Right renal cortex interstitium (tissue), 3 donors: ENCODE measurements around the gene CAPS. TPM values are rescaled to one million over a fixed set of nuclear protein-coding genes. Genes with fewer than 3 reads are reported as not detected.
"Not testable (repeated sequence)": the region's sequence is repeated elsewhere in the genome, so short reads cannot be mapped to it uniquely, and the experiment has no call there.

Experiments used
- DNase-seq, 3 donors: peaks; one replicate each; pipeline ENCODE4 v3.0.0-alpha.2; 2013; ENCODE audit warnings: low read depth in 3 of 3, low spot score in 2 of 3
- polyA plus RNA-seq, 3 donors: library from polyadenylated mRNA; unstranded; fragments of 120-200 nt; gene quantifications; one replicate each; pipeline ENCODE4 v1.2.1, GENCODE V29; 2013; ENCODE audit not compliant: insufficient read length in 3 of 3

Gene CAPS
- polyA plus RNA-seq: 10 to 100 TPM; 15.6 to 28.0 (median 23.4) TPM

DNA sequence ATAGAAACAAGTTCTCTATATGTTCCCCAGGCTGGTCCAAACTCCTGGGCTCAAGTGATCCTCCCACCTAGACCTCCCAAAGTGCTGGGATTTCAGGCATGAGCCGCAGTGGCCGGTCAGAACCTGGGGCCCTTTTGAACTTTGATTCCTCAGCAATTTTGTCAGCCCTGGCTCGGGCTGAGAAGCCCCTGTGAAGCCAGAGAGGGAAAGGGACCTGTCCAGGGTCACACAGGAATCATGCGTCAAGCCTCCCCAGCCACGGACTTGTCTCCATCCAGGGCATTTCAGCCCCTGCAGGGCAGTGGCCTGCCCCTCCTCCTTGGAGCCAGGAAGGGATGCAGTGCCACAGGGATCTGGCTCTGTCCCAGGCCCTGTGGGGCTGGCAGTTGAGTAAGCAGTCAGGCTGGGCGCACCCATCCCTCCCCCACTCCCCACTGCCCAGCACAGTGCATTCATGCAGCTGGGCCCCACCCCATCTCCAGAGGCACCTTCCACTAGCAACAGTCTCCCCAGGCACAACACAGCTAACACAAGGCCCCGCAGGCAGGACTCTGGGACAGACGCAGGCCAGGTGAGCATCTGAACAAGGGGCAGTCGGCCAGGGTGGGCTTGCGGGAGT is at the start of gene CAPS:
CAPS (plus strand) TSS at position 516 of the 619 bp plus-strand sequence. CDS start 153 bp downstream, outside the sequence.
- DNase-seq: no peak

DNA sequence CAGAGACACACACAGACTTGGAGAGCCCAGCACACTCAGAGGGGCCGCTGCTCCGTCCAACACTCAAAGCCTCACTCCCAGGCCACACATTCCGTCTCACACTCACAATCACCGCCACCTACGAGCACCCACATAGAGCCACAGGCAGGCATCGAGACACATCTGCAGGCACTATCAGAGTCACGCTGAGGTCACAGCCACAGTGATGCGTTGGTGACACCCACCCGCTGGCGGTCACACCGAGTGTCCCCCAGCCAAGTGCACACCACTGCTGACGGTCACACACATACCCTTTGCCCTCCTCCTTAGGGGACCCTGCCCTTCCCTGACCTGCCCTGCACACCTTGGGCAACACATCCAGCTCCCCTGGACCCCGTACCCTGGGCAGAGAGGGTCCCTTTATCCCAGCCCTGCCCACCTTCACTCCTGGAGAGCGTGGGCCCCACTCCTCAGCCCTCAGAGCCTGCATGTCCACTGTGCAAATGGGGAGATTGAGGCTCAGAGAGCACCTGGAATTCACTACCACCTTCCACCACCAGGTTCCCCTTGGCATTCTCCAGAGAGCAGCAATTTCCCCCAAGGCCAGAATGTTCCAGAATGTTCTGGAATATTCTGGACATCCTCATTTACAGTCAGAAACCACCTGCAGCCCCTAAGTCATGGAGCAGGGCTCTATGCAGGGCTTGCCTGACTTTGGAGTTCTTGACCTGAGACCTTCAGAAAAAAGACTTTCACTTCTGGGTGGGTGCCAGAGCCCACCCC is 49.1 kb upstream of the CAPS start:
- DNase-seq: no peak

DNA sequence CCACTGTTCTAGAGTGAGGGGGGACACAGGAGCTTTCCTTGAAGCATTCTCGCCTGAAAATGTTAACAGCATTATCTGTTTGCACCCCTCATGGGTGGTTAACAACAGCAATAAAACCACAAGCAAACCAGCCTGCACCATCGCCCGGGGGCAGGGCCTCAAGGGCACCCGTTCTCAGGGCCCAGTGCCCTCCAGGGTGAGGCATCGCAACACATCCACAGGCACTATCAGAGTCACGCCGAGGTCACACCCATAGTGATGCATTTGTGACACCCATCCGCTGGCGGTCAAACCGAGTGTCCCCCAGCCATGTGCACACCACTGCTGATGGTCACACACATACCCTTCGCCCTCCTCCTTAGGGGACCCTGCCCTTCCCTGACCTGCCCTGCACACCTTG is 48.3 kb upstream of the CAPS start:
- no peak for DNase-seq

DNA sequence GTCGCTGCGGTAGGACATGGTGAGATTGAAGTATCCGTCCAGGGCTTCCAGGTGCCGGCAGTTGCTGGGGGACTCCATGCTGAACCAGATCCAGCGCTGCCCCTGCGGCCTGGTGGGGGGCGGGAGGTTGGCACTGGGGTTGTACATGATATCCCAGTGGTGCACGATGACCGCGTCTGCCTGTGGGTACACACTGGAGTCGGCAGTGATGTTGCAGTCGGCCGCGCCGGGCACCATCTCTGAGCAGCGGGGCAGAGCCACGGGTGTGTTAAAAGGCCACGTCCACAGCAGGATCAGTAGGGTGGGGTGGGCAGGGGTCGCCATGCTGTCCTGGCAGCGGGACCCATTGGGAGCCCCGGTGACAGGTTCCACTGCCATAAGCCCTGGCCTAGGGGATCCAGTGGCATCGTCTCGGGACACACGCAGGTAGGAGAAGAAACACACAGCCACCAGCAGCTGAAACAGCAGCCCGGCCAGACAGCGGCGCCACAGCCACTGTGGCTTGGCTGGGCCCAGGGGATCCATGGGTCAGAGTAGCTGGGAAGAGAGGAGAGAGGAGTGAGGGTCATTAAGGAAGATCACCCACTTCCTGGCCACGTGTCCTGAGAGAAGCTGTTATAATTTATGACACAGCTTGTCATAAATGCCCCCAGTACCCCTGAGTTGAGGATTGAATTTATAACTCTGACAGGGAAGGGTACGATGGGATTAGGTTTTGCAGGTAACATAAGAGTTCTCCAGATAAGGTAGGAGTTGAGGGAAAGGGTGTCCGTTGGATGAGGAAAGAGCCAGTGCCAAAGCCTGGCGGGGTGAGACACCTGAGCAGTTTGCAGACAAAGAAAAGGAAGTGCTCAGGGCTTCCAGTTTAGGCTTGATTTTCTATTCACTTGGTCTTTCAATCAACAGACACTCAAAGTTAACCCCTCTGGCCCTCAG is 46.6 kb upstream of the CAPS start:
- DNase-seq: no peak

DNA sequence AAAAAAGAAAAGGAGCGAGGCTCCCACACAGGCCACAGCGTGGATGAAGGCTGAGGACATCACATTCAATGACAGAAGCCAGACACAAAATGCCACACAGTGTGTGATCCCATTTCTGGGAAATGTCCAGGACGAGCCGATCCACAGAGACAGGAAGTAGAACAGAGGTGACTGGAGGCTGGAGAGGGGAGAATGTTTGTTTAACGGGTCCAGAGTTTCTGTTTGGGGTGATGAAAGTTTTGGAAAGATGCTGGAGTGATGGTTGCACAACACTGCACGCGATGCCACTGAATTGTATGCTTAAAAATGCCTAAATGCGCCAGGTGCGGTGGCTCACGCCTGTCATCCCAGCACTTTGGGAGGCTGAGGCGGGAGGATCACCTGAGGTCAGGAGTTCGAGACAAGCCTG is 43.1 kb upstream of the CAPS start:
- DNase-seq: no peak

DNA sequence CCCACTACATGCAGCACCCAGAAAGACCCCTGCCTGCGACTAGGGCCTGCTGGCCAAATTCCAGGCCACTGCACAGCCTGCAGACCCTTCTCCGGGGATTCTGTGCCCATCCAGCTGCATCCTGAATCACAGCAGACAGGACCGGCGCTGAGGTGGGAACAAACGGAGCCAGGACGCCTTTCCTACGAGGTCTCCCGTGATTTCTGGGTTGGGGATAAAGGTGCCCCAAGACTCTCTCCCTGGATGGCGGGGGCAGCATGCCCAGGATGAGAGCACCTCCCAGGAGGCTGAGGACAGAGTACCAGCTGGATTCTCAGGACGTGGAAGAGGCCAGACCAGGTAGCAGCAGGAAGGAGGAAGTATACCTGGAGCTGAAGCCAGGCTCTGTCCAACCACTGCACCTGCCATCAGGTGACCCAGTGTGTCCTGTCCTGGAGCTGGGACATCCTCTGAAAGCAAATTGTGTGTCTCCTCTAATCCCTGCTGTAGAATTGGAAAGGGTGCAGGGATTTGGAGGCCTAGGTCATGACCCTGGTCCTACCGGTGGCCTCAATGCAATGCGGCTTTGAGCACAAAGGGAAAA is 40.3 kb upstream of the CAPS start:
- DNase-seq: no peak

DNA sequence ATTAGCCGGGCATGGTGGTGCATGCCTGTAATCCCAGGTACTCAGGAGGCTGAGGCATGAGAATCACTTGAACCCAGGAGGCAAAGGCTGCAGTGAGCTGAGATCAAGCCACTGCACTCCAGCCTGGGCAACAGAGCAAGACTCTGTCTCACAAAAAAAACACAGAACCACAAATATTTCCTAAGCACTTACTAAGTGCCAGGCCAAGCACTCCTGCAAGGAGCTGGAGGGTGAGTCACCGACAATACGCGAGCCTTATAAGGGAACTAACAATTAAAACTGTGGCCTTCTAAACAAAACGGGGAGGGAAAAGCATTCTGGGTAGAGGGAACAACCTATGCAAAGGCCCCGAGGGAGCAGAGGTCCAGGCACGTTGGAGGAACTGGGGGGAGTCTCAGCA is 39.6 kb upstream of the CAPS start:
- not testable (repeated sequence) for DNase-seq

DNA sequence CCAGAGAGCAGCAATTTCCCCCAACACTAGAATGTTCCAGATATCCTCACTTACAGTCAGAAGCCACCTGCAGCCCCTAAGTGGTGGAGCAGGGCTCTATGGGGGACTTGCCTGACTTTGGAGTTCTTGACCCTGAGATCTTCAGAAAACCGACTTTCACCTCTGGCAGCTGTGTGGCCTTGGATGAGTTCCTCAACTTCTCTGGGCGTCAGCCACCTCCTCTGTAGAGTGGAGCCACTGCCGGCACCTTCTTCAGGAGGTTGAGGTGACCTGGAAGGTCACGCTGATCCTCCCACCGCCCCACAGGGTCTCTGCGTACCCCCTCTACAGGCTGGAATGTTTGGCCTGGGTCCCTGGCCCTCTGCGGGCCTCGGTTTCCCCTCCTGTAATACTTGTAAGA is 36.6 kb upstream of the CAPS start:
- DNase-seq: no peak

DNA sequence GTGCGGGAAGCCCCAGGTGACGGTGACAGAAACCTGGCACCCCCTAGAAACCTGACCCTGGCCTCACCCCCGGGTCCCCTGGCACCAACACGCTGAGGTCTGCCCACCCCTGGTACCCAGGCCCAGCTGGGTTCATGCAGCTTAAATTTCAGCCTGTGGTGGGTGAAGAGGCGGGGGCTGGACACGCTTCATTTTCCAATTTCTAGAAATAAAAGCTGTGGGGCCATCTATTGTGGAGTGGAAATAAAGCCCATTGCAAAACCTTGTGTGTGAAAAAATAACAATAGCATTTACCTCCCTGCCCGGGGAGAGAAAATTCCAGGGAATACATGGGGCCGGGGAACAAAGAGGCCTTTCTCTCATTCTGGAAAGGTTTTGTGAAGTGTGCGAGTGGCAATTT is 36.2 kb upstream of the CAPS start:
- DNase-seq: no peak

DNA sequence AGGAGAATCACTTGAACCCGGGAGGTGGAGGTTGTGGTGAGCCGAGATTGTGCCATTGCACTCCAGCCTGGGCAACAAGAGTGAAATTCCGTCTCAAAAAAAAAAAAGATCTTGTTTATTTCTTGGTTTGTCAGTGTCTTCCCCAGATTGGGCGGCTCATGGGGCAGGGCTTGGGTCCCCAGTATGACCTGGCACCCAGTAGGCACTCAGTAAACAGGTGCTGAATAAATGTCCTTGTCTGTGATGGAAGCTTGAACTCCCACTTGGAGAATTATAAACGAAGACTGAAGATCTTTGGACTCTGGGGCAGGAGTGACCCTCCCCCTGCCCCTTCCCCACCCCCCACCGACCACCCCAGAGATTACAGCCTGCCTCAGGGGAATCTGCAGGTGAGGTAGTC is 33.9 kb upstream of the CAPS start:
- no peak for DNase-seq

DNA sequence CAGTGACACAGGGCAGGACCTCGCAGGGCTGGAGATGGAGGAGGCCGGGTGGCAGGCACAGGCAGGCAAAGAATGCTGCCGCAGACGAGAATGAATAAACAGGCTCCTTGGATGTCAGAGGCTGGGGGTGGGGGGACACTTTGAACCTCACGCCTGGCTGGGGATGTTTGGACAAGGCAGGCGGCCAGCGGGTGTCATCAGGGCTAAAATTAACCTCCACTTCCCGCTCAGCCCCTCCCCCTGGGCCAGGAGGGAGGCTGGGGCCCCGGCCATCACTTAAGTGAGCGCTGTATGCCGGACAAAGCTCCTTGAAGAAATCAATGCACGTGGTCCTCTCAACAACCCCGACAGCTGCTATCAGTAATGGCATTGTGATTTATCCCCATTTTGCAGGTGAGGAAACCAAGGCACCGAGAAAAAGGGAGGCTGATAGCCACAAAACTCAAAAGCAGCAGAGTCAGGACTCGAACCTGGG is 33.4 kb upstream of the CAPS start:
- no peak for DNase-seq

DNA sequence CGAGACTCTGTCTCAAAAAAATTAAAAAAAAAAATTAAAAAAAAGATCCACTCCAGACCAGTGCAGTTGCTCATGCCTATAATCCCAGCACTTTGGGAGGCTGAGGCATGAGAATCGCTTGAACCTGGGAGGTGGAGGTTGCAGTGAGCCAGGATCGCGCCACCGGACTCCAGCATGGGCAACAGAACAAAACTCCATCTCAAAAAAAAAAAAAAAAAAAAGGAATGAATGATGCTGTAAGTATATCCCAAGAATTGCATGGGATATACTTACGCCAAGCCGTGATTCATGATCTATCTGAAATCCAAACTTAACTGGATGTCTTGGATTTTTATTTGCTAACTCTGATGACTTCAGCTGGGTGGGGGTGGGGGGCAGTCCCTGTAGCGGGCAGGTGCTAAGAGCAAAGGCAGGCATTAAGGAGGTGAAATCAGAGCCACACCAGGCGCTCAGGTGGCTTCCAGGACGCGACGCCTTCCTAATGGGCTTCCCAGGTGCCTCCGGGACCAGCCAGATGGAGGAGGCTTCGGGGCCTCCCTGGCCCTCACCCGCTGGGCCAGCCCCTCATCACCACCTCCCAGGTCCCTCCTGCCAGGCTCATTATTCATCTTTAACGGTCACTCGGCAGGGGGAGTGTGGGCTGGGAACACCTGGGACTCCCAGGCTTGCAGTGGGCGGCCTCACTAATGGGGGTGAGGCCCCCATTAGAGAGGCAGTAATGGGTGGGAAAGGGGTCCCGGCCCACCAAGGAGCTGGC is 32.3 kb upstream of the CAPS start:
- no peak for DNase-seq

DNA sequence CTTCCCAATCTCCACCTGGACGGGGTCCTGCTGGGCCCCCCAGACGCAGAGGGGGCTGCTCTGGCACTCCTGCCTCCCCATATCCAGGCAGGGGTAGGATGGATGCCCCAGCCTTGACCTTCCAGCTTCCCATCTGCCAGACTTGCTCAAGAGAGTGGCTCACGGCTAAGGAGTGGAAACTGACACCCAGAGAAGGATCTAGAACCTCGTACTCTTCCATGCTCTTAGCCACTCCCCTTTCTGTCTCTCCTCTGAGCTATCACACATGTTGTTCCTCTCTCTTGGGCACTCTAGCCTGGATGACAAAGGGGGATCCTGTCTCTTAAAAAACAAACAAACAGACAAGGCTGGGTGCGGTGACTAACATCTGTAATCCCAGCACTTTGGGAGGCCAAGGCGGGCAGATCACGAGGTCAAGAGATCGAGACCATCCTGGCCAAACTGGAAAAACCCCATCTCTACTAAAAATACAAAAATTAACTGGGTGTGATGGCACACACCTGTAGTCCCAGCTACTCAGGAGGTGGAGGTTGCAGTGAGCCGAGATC is 31.6 kb upstream of the CAPS start:
- no peak for DNase-seq

DNA sequence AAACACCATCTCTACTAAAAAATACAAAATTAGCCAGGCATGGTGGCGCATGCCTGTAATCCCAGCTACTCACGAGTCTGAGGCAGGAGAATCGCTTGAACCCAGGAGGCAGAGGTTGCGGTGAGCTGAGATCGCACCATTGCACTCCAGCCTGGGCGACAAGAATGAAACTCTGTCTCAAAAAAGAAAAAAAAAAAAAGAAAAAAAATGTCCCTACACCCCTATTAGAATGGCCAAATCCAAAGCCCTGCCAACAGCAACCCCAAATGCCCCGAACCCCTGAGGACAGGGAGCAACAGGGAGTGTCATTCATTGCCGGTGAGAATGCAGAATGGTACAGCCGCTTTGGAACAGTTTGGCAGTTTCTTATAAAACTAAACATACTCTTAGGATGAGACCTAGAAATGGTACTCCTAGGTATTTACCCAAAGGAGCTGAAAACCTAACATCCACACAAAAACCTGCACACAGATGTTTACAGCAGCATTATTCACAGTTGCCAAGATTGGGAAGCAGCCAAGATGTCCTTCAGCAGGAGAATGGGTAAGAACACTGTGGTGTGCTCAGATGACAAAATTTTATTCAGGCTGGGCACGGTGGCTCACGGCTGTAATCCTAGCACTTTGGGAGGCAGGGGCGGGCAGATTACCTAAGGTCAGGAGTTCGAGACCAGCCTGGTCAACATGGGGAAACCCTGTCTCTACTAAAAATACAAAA is 30.7 kb upstream of the CAPS start:
- not testable (repeated sequence) for DNase-seq

DNA sequence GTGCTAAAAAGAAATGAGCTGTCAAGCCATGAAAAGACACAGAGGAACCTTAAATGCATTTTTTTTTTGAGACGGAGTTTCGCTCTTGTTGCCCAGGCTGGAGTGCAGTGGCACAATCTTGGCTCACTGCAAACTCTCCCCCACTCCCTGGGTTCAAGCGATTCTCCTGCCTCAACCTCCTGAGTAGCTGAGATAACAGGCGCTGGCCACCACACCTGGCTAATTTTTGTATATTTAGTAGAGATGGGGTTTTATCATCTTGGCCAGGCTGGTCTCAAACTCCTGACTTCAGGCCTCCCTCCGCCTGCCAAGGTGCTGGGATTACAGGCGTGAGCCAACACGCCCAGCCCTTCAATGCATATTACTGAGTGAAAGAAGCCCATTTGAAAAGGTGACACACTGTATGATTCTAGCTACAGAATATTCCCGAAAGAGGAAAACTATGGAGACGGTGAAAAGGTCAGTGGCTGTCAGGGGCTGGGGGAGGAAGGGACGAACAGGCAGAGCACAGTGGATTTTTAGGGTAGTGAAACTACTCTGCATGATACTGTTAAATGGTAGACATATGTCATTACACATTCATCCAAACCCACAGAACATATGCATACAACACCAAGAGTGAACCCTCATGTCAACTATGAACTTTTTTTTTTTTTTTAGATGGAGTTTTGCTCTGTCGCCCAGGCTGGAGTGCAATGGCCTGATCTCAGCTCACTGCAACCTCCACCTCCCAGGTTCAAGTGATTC is 29.8 kb upstream of the CAPS start:
- DNase-seq: not testable (repeated sequence)

DNA sequence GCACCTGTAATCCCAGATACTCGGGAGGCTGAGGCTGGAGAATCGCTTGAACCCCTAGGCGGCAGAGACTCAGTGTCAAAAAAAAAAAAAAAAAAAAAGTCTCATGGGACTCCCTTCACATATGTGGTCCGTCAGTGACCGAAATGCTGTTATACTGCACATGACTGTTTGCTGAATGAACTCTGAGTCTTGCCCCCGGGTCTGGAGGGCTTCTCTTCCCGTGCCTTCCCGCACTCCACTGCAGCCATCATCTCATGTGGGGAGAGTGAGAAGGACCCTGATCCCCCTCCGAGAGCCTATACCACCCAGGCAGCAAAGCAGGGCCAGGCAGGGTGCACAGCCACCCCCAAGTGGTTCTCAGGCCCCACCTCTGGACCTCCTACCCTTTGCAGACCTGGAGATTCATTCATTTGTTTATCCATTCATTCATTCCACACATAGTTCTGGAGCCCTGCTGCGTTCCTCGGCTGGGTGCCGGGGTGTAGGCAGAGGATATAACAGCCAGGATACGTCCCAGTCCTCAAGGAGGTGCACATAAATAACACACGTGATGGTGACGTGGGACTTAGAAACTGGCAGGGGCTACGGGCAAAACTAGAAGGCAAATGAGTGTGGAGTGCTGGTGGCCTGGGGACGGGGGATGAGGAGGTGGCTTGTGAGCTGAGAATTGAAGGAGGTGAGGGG is 24.6 kb upstream of the CAPS start:
- DNase-seq: no peak

DNA sequence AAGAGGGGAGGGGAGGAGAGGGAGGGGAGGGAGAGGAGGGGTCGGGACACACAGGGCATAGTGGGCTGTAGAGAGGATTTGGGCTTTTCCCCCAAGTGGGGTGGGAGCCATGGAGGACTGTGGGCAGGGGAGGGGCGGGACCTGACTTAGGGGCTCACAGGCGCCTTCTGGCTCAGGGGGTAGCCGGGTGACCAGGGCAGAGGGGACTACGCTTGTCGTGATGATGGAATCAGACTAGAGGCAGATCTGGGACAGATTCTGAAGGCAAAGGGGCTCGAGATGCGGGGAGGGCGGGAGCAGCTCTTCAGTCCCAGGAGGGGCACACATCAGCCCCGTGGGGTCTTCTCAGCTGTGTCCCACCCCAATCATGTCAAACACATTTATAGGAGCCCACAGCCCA is 24.0 kb upstream of the CAPS start:
- no peak for DNase-seq

DNA sequence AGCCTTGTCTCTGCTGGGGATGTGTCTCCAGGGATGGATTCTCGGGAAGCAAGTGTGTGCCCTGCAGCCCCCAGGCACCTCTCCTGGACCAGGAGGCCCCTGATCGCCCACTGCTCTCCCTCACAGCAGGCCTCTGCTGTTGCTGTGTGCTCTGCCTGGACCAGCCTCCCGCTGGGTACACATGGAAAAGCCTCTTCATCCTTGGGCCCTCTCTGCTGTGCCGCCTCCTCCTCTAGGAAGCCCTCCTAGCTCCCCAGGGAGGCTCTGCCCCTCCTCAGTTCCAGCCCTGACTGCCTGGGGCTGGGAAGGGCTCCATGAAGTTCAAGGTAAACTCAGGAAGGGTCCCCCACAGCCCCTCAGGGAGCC is 22.5 kb upstream of the CAPS start:
- no peak for DNase-seq
